AG04449 (cell line): ENCODE results near the gene LGR5.

Experiments
- CTCF ChIA-PET: fragments of 350-600 bp; formaldehyde crosslinking; extraction: SDS; loops from one replicate; lab custom pipeline; 2021; ENCODE audit warnings: antibody characterized with exemption; lab: Yijun Ruan, JAX
- POLR2A ChIA-PET: fragments of 400-600, 350-600 bp; formaldehyde crosslinking; extraction: SDS; loops from one replicate; lab custom pipeline; 2020; ENCODE audit warnings: antibody characterized with exemption, inconsistent platforms; lab: Yijun Ruan, JAX
- DNase-seq: peaks from one replicate; pipeline ENCODE4 v3.0.0-alpha.2; 2010; ENCODE audit warnings: low read depth, low spot score
- H3K4me3 ChIP-seq: 2 replicates; pipeline ENCODE4 v1.5.1; 2011; ENCODE audit warnings: low read depth, mild to moderate bottlenecking, control low read depth, low read length
- CTCF ChIP-seq: IDR thresholded peaks from one replicate; pipeline ENCODE4 v1.5.1; 2011; ENCODE audit warnings: mild to moderate bottlenecking, moderate library complexity, low read length, control low read depth, inconsistent platforms; ENCODE audit not compliant: insufficient read depth; ENCODE audit errors: missing control alignments

The LGR5 gene, protein sequence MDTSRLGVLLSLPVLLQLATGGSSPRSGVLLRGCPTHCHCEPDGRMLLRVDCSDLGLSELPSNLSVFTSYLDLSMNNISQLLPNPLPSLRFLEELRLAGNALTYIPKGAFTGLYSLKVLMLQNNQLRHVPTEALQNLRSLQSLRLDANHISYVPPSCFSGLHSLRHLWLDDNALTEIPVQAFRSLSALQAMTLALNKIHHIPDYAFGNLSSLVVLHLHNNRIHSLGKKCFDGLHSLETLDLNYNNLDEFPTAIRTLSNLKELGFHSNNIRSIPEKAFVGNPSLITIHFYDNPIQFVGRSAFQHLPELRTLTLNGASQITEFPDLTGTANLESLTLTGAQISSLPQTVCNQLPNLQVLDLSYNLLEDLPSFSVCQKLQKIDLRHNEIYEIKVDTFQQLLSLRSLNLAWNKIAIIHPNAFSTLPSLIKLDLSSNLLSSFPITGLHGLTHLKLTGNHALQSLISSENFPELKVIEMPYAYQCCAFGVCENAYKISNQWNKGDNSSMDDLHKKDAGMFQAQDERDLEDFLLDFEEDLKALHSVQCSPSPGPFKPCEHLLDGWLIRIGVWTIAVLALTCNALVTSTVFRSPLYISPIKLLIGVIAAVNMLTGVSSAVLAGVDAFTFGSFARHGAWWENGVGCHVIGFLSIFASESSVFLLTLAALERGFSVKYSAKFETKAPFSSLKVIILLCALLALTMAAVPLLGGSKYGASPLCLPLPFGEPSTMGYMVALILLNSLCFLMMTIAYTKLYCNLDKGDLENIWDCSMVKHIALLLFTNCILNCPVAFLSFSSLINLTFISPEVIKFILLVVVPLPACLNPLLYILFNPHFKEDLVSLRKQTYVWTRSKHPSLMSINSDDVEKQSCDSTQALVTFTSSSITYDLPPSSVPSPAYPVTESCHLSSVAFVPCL

GRCh38 chr12:71439613-71440344 is at the start of gene LGR5:
Gene LGR5 (plus strand): TSS chr12:71439798. CDS start chr12:71440081, 283 bp downstream.
- CTCF ChIA-PET: no interaction called here
- DNase-seq: no peak
- POLR2A ChIA-PET: no interaction called here
- TF ChIP-seq CTCF: no peak
- H3K4me3 ChIP-seq: peak within 1 kb of the TSS; percentile 57

DNA sequence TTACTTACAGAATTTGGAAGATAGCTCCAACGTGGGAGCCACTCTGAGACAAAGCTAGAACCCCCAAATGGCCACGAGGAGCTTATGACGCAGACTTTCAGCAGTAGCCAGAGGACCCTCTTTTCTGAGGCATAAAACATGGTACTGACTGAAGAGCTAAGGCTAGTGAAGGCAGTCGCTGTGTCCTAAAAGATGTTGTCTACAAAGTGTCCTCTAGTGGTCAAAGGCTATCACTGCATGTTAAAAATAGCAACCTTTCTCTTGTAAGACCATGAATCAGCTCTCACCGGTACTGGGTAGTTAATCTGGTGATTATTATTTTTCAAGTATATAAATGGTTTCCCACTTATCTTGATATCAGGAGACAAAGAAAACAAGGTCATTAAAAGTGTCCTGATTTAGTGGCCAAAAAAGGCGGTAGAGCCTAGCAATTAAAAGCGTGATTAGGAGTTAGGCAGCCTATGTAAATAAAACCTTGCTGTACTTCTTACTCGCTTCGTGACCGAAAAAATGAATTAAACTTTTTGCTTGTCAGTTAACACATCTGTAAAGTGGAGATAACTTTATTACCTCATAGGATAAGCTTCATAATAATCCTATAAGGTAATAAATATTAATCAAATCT is 47.0 kb upstream of the LGR5 start:
- DNase-seq: peak; percentile 50
- ChIA-PET CTCF (interaction anchor here (0.6 to 3.1 kb wide), 15 partner anchors 9 to 664 kb away, joined by 3 to 23 read pairs (median 5); no protein-coding TSS in a partner anchor), POLR2A (no interaction called here)

DNA sequence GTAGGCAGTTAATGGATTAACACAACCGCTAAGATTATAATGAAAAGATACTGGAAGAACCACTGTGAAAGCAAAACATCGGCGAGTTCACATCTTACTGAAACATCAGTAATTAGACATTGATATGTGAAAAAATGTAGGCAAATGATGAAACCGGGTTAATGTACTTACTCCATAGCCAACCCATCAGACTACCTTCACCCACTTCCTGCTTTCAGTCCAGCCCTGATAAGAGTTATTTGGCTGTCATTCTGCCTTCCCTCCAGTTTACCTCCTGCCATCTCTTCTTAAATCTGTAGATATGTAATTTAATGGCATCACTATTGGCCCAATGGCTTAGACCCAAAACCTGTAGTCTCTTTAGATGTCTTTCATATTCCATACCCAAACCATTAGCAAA is 46.0 kb upstream of the LGR5 start:
- H3K4me3 ChIP-seq: no peak overlapping the region
- no peak for DNase-seq
- CTCF ChIA-PET: interaction anchor here (1.3 to 3.1 kb wide), 6 partner anchors 8 to 660 kb away, joined by 3 to 20 read pairs (median 5); no protein-coding TSS in a partner anchor
- TF ChIP-seq CTCF: no peak
- POLR2A ChIA-PET: no interaction called here

More for the DNA sequence above, 47.0 kb upstream of the LGR5 start:
- peak; percentile 81 for TF ChIP-seq CTCF
- no peak overlapping the region for H3K4me3 ChIP-seq

DNA sequence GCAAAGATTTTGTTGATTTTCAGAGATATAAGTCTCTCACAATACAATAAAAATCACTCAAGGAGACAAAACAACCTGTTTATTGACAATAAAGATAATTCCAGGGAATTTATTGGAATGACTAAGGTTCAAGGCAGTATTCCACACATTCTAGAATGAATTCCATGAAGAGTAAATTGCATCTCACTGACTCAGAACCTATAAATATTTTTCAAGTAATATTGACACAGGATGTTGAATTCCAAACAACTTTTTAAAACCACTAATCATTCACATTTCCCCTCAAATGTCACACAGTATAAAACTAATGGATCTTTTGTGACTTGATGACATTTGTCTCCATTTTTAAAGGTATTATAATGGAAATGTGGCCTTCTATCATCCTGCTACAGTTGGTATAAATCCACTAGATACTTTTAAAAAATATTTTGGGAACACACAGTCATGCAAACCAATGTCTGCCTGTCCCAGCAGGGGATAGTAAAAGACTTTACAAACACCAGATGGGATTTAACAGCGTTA is 42.1 kb upstream of the LGR5 start:
- DNase-seq: no peak
- TF ChIP-seq CTCF: no peak
- ChIA-PET POLR2A (no interaction called here), CTCF (no interaction called here)
- H3K4me3 ChIP-seq: no peak overlapping the region

DNA sequence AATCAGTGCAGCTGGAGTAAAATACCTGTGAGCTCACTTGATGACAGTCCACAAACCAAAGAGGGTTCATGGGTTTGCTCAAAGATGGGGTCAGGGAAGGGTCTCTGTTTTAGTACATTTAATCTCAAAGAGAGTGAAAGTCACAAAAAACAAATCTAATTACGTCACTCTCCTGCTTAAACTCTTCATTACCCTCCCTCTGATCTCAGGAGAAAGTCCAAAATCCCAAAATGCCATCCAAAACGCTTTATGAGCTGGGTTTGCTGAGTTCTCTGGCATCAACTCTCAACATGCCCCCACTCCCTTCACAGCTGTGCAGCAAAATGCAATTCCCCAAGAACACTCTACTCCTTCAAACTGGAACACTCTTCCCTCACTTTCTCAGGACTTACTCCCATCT is 40.4 kb upstream of the LGR5 start:
- CTCF ChIA-PET: interaction anchor here (0.7 to 0.8 kb wide), 2 partner anchors 17 to 238 kb away, joined by 3 read pairs; no protein-coding TSS in a partner anchor
- no peak for TF ChIP-seq CTCF
- POLR2A ChIA-PET: no interaction called here
- no peak overlapping the region for H3K4me3 ChIP-seq
- DNase-seq: no peak
